Measurements from ENCODE around the gene OPCML. TPM values are rescaled to one million over a fixed set of nuclear protein-coding genes. Genes with fewer than 3 reads are reported as not detected.
"Not testable (repeated sequence)": the region's sequence is repeated elsewhere in the genome, so short reads cannot be mapped to it uniquely, and the experiment has no call there.

Gene OPCML
- total RNA-seq, 1 experiment from 2014 or later = 0.58 TPM

DNA sequence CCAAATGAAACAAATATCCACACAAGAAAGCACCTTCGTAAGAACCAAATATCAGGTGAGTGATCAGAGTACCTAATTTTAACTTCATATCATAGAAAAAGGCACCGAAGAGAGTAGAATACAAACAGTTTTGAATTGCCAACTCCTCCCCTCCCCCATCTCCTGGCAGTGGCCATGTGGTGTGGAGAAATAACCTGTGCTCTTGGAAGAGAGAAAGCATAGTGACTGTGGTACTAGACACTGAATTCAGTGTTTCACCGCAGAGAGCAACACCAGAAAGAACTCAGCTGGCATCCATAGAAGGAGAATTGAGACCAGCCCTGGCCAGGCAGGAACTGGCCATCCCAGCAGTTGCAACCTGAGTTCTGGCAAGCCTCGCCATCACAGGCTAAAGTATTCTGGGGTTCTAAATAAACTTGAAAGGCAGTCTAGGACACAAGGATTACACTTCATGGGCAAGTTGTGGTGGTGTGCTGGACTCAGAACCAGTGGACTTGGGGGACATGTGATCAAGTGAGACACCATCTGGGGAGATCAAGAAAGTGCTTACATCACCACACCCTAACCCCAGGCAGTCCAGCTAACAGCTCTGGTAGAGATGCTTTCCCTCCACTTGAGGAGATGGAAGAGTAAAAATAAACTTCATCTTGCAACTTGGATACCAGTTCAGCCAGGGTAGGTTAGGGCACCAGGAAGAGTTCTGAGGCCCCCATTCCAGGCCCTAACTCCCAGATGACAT lies 1158.7 kb downstream of the OPCML start:
- H3K27ac ChIP-seq = no peak overlapping the region
- no peak for DNase-seq (ENCODE audit: low read depth in 1 of 2, low spot score in 2 of 2)
- no peaks in the 10 kb centered on the region for H3K36me3 ChIP-seq
- H3K4me1 ChIP-seq (replicated peaks) = no peaks in the 10 kb centered on the region
- H3K4me3 ChIP-seq = no peak overlapping the region
- no peaks in the 10 kb centered on the region for H3K9me3 ChIP-seq (replicated peaks)
- H3K27me3 ChIP-seq (replicated peaks) = no peaks in the 10 kb centered on the region

DNA sequence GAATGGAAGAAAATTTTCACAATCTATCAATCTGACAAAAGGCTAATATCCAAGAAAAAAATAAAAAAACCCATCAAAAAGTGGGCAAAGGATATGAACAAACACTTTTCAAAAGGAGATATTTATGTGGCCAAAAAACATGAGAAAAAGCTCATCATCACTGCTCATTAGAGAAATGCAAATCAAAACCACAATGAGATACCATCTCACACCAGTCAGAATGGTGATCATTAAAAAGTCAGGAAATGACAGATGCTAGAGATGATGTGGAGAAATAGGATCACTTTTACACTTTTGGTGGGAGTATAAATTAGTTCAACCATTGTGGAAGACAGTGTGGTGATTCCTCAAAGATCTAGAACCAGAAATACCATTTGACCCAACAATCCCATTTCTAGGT lies 1162.2 kb downstream of the OPCML start:
- not testable (repeated sequence) for H3K9me3 ChIP-seq (replicated peaks); H3K27me3 ChIP-seq (replicated peaks); H3K4me3 ChIP-seq; DNase-seq (ENCODE audit: low read depth in 1 of 2, low spot score in 2 of 2); H3K4me1 ChIP-seq (replicated peaks); H3K27ac ChIP-seq; H3K36me3 ChIP-seq

DNA sequence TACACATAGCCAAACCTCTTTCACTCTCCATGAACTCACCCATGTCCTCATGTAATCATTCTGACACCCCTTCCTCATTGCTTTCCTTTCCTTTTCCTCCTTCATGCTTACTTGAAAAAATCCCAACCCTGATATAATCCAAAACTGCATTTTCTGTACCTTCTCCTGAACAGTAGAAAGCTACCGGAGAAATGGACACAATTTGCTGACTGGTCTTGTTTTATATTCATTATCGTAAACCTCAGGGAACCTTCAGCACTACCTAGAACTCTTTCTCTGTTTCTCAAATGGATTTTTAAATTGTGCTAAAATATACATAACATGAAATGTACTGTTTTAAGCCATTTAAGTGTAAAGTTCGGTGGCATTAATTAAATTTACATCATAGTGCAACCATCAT lies 1165.0 kb downstream of the OPCML start:
- no peak for DNase-seq (ENCODE audit: low read depth in 1 of 2, low spot score in 2 of 2)
- H3K4me1 ChIP-seq (replicated peaks) = no peaks in the 10 kb centered on the region
- H3K9me3 ChIP-seq (replicated peaks) = no peaks in the 10 kb centered on the region
- H3K27me3 ChIP-seq (replicated peaks) = no peaks in the 10 kb centered on the region
- H3K27ac ChIP-seq = no peak overlapping the region
- H3K4me3 ChIP-seq = no peak overlapping the region
- no peaks in the 10 kb centered on the region for H3K36me3 ChIP-seq

DNA sequence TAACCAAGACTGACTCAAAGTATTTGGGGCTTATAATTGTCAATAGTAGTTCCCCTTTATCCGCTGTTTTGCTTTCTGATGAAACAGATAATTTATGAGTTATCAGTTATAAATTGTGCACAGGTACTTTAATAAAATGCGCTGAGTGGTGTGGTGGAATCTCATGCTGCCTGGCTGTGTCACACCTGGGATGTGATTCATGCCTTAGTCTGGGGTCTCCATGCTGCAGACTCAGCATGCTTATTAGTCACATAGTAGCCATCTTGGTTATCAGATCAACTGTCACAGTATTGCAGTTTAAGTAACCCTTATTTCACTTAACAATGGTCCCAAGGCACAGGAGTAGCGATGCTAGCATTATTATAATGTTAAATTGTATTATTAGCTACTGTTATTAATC lies 1166.7 kb downstream of the OPCML start:
- no peaks in the 10 kb centered on the region for H3K36me3 ChIP-seq
- DNase-seq (ENCODE audit: low read depth in 1 of 2, low spot score in 2 of 2) = no peak
- H3K4me1 ChIP-seq (replicated peaks) = no peaks in the 10 kb centered on the region
- no peaks in the 10 kb centered on the region for H3K27me3 ChIP-seq (replicated peaks)
- no peak overlapping the region for H3K27ac ChIP-seq
- no peaks in the 10 kb centered on the region for H3K9me3 ChIP-seq (replicated peaks)
- H3K4me3 ChIP-seq = no peak overlapping the region
